Measurements from ENCODE around the gene TRRAP.

TRRAP gene

GRCh38 chr7:98974906-98975816, 96.8 kb downstream of the TRRAP start:
- H3K4me1 ChIP-seq (ENCODE audit: control insufficient read depth, insufficient read depth, low read length): no peaks in the 10 kb centered on the region
- ChIA-PET POLR2A (no interaction called here), CTCF (no interaction called here)
- H3K9me3 ChIP-seq (ENCODE audit: control insufficient read depth, insufficient read depth, low read depth, low read length): no peaks in the 10 kb centered on the region
- H3K27ac ChIP-seq (ENCODE audit: extremely low read depth, low read depth, low read length): no peak overlapping the region
- H3K36me3 ChIP-seq (ENCODE audit: control insufficient read depth in 2 of 2, insufficient read depth in 1 of 2, low read length in 2 of 2): peaks cover 47 to 100% of the 10 kb centered on the region in 2 experiments
- no peak overlapping the region for H3K4me3 ChIP-seq (ENCODE audit: low read depth, low read length)
- TF ChIP-seq ZNF362 (tag by site-specific recombination; IDR thresholded peaks at IDR 0.05): no peak
- no peak for TF ChIP-seq KLF1 (tag by site-specific recombination; IDR thresholded peaks at IDR 0.05)
- TF ChIP-seq ZNF202 (tag by site-specific recombination; IDR thresholded peaks at IDR 0.05; ENCODE audit: borderline replicate concordance): no peak
- TF ChIP-seq ZNF404 (tag by site-specific recombination; IDR thresholded peaks at IDR 0.05): no peak
- TF ChIP-seq ZNF654 (tag by site-specific recombination; IDR thresholded peaks at IDR 0.05; ENCODE audit: low read depth): no peak
- no peak for TF ChIP-seq REPIN1 (tag by site-specific recombination; IDR thresholded peaks at IDR 0.05; ENCODE audit: low read depth)
- TF ChIP-seq ZNF416 (tag by site-specific recombination; IDR thresholded peaks at IDR 0.05): no peak
- TF ChIP-seq ZNF394 (tag by site-specific recombination; IDR thresholded peaks at IDR 0.05; ENCODE audit: borderline replicate concordance): no peak

- H3K36me3 ChIP-seq (ENCODE audit: control insufficient read depth in 2 of 2, insufficient read depth in 1 of 2, low read length in 2 of 2): peaks cover 53 to 99% of the 10 kb centered on the region in 2 experiments
- no peak overlapping the region for H3K27ac ChIP-seq (ENCODE audit: extremely low read depth, low read depth, low read length)
- H3K4me3 ChIP-seq (ENCODE audit: low read depth, low read length): no peak overlapping the region
- ChIA-PET CTCF (no interaction called here), POLR2A (no interaction called here)
- H3K4me1 ChIP-seq (ENCODE audit: control insufficient read depth, insufficient read depth, low read length): no peaks in the 10 kb centered on the region
- no peaks in the 10 kb centered on the region for H3K9me3 ChIP-seq (ENCODE audit: control insufficient read depth, insufficient read depth, low read depth, low read length)
- TF ChIP-seq SCRT1 (tag by site-specific recombination; IDR thresholded peaks at IDR 0.05; ENCODE audit: borderline replicate concordance) (no peak), PRDM1 (tag by site-specific recombination; IDR thresholded peaks at IDR 0.05) (no peak), ZNF514 (tag by site-specific recombination; IDR thresholded peaks at IDR 0.05) (no peak), ZBTB10 (tag by site-specific recombination; IDR thresholded peaks at IDR 0.05) (no peak), ZNF558 (tag by site-specific recombination; IDR thresholded peaks at IDR 0.05) (no peak), ZNF133 (tag by site-specific recombination; IDR thresholded peaks at IDR 0.05) (no peak), ZBTB7A (tag by site-specific recombination; IDR thresholded peaks at IDR 0.05; ENCODE audit: low read depth) (no peak), ZNF211 (tag by site-specific recombination; IDR thresholded peaks at IDR 0.05; ENCODE audit: low read depth) (no peak), ZNF404 (tag by site-specific recombination; IDR thresholded peaks at IDR 0.05) (no peak), ZNF24 (tag by site-specific recombination; IDR thresholded peaks at IDR 0.05) (no peak), ZNF449 (tag by site-specific recombination; IDR thresholded peaks at IDR 0.05) (no peak), ZNF776 (tag by site-specific recombination; IDR thresholded peaks at IDR 0.05; ENCODE audit: borderline replicate concordance) (no peak), ZNF311 (tag by site-specific recombination; IDR thresholded peaks at IDR 0.05; ENCODE audit: borderline replicate concordance) (no peak), OVOL3 (tag by site-specific recombination; IDR thresholded peaks at IDR 0.05) (no peak), ZNF624 (tag by site-specific recombination; IDR thresholded peaks at IDR 0.05) (no peak)
Measured at GRCh38 chr7:98976396-98977185, 98.3 kb downstream of the TRRAP start.

Measured in HEK293 (cell line).